Memory B cell (primary cell): ENCODE results near the gene ZIM2.

Source experiments
- ATAC-seq: fragments of 150-1000 bp; cut with Tn5 transposase; 2 replicates; pipeline ENCODE4 v1.10.0; 2021; ENCODE audit warnings: low read depth, mild to moderate bottlenecking, moderate library complexity
- DNase-seq, 2 donors: peaks; one replicate each; pipeline ENCODE4 v3.0.0; 2022; ENCODE audit warnings: low spot score in 2 of 2
- H3K27ac Mint-ChIP-seq: one replicate; pipeline ENCODE4 v1.8.0; 2022; ENCODE audit warnings: mild to moderate bottlenecking, moderate library complexity, mixed read lengths
- H3K27me3 Mint-ChIP-seq: one replicate; pipeline ENCODE4 v1.8.0; 2022; ENCODE audit warnings: mixed read lengths
- H3K36me3 Mint-ChIP-seq: one replicate; pipeline ENCODE4 v1.8.0; 2022; ENCODE audit warnings: mild to moderate bottlenecking, mixed read lengths
- H3K4me1 Mint-ChIP-seq: one replicate; pipeline ENCODE4 v1.8.0; 2022; ENCODE audit warnings: mixed read lengths
- H3K4me3 Mint-ChIP-seq: one replicate; pipeline ENCODE4 v1.8.0; 2022; ENCODE audit warnings: mild to moderate bottlenecking, moderate library complexity, mixed read lengths
- H3K9me3 Mint-ChIP-seq: one replicate; pipeline ENCODE4 v1.8.0; 2022; ENCODE audit warnings: mixed read lengths

Gene ZIM2

GRCh38 chr19:56727677-56728076 is 112.8 kb downstream of the ZIM2 start:
- no peaks in the 10 kb centered on the region for H3K4me1 Mint-ChIP-seq
- DNase-seq (no peak), ATAC-seq (no peak)
- H3K36me3 Mint-ChIP-seq = peaks cover 9% of the 10 kb centered on the region
- peaks cover 3% of the 10 kb centered on the region for H3K27me3 Mint-ChIP-seq
- H3K9me3 Mint-ChIP-seq = peaks cover 12% of the 10 kb centered on the region
- no peak overlapping the region for H3K4me3 Mint-ChIP-seq
- no peak overlapping the region for H3K27ac Mint-ChIP-seq

- H3K4me3 Mint-ChIP-seq = no peak overlapping the region
- no peaks in the 10 kb centered on the region for H3K4me1 Mint-ChIP-seq
- H3K9me3 Mint-ChIP-seq = peaks cover 12% of the 10 kb centered on the region
- peaks cover 11% of the 10 kb centered on the region for H3K36me3 Mint-ChIP-seq
- peaks cover 3% of the 10 kb centered on the region for H3K27me3 Mint-ChIP-seq
- no peak overlapping the region for H3K27ac Mint-ChIP-seq
- DNase-seq = no peak
- ATAC-seq = no peak
These were observed 114.6 kb downstream of the ZIM2 start for GRCh38 chr19:56725829-56726424.
